ENCODE data around the gene SLC35E3.

Gene SLC35E3

DNA sequence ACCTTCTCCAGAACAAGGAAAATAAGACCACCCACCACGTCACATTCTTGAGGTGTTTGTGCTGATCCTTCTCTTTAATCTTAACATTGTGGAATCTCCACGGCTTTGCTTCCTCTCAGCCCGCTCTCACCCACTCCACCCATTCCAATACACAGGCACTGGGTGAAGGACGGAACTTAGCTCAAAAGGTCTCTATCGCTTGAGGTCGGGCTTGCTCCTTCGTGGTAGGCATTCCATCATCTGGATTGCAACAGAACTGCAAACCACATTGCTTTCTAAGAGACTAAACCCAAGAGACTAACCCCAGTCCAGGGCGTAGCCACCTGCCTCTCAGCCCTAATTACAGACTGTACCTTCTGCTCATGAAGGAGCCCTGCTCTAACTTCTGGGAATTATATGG lies 38.0 kb downstream of the SLC35E3 start:
- Mint-ChIP-seq H3K9me3 (ENCODE audit: low read depth) (no peaks in the 10 kb centered on the region), H3K4me1 (ENCODE audit: low read depth) (no peaks in the 10 kb centered on the region), H3K27ac (no peak overlapping the region), H3K27me3 (no peaks in the 10 kb centered on the region), H3K4me3 (no peak overlapping the region), H3K36me3 (peaks cover 11% of the 10 kb centered on the region)

DNA sequence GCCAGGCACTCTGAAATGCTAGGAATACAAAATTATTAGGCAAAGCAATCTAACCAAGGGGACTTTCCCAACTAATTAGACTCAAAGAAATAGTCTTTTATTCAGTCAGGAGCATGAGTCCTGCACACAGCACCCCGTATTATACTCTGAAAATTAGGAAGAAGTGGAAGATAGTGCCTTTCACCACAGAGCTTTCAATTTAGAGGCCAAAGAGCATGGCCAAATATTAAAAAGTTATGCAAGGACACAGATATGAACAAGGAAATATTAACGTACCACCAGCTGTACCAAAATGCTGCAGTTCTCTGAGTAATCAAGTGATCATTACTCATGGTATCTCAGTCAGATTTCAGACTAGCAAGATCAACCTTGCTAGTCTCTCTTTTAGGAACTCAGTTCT lies 39.4 kb downstream of the SLC35E3 start:
- H3K27me3 Mint-ChIP-seq = no peaks in the 10 kb centered on the region

DNA sequence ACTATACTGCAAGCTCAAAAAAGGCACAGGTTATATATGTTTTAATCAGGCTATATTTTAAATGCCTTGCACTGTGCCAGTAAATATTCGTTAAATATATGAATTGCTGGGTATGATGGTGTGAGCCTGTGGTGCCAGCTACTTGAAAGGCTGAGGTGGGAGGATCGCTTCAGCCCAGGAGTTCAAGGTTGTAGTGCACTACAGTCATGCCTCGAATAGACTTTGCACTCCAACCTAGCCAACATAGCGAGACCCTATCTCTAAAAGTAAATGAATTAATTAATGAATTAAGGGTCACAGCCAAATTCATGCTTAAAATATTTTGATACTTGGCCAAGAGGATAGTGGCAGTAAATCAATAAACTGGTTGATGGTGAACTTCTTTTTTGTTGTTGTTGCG lies 39.8 kb downstream of the SLC35E3 start:
- H3K27ac Mint-ChIP-seq = no peak overlapping the region
- no peaks in the 10 kb centered on the region for H3K4me1 Mint-ChIP-seq (ENCODE audit: low read depth)
- no peaks in the 10 kb centered on the region for H3K9me3 Mint-ChIP-seq (ENCODE audit: low read depth)
- no peaks in the 10 kb centered on the region for H3K27me3 Mint-ChIP-seq
- peaks cover 7% of the 10 kb centered on the region for H3K36me3 Mint-ChIP-seq
- H3K4me3 Mint-ChIP-seq = no peak overlapping the region

More for the DNA sequence above, 39.4 kb downstream of the SLC35E3 start:
- Mint-ChIP-seq H3K4me1 (ENCODE audit: low read depth) (no peaks in the 10 kb centered on the region), H3K4me3 (no peak overlapping the region), H3K36me3 (peaks cover 9% of the 10 kb centered on the region), H3K9me3 (ENCODE audit: low read depth) (no peaks in the 10 kb centered on the region), H3K27ac (no peak overlapping the region)

DNA sequence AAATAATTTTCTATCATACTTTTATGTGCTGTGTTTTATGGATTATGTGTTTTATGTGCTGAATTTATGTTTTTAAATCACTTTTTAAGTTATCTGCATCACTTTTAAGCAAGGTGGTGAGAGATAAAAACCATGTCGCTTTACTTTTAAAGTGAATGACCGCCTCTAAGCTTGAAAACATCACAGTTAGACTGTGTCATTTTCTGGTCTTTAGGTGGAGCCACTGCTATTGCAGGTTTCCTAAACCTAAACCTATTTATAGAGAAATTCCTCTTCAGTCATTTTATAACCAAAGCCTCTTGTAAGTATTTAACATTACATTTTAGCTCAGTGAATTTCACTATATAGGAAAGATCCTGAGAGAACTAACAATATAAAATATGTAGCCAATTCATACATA lies 41.0 kb downstream of the SLC35E3 start:
- Mint-ChIP-seq H3K36me3 (peaks cover 6% of the 10 kb centered on the region), H3K27me3 (no peaks in the 10 kb centered on the region), H3K9me3 (ENCODE audit: low read depth) (no peaks in the 10 kb centered on the region), H3K27ac (no peak overlapping the region), H3K4me3 (no peak overlapping the region), H3K4me1 (ENCODE audit: low read depth) (no peaks in the 10 kb centered on the region)

DNA sequence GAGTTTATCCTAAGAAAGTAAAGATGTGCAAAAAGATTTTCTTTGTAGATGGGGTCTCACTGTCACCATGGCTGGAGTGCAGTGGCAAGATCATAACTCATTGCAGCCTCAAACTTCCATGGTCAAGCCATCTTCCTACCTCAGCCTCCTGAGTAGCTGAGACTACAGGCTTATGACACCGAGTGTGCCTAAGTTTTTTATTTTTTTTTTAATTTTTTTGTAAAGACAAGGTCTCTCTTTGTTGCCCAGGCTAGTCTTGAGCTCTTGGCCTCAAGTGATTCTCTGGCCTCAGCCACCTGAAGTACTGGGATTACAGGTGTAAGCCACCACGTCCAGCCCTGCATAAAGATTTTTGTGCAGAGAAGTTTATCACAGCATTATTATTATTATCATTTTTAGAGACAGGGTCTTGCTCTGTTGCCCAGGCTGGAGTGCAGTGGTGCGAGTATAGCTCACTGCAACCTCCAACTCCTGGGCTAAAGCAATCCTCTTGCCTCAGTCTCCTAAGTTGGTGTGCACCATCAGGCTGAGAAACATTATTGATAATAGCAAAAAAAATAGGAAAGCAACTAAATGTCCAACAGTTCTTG lies 42.7 kb downstream of the SLC35E3 start:
- peaks cover 2% of the 10 kb centered on the region for H3K36me3 Mint-ChIP-seq

DNA sequence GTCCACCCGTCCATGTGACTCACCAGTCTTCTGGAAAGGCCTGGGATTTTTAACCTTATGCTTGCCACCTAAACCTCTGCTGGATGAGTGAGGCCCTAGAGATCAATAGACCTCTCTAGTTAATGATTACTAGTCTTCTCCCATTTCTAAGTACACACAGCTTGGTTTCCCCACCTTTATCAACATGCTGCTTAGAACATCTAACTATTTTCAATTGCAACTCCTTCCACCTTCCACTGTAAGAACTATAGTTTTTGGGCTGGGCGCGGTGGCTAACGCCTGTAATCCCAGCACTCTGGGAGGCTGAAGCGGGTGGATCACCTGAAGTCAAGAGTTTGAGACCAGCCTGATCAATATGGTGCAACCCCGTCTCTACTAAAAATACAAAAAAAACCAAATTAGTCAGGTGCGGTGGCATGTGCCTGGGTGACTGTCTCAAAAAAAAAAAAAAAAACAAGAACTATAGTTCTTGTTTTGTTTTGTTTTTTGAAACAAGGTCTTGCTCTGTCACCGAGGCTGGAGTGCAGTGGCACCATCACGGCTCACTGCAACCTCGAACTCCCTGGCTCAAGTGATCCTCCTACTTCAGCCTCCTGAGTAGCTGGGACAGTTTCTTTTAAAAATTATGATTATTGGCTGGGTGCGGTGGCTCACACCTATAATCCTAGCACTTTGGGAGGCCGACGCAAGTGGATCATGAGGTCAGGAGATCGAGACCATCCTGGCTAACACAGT lies 43.3 kb downstream of the SLC35E3 start:
- H3K4me3 Mint-ChIP-seq = no peak overlapping the region
- H3K4me1 Mint-ChIP-seq (ENCODE audit: low read depth) = no peaks in the 10 kb centered on the region
- no peaks in the 10 kb centered on the region for H3K27me3 Mint-ChIP-seq
- H3K36me3 Mint-ChIP-seq = peaks cover 1% of the 10 kb centered on the region
- no peaks in the 10 kb centered on the region for H3K9me3 Mint-ChIP-seq (ENCODE audit: low read depth)
- H3K27ac Mint-ChIP-seq = no peak overlapping the region

More for the DNA sequence above, 42.7 kb downstream of the SLC35E3 start:
- H3K4me1 Mint-ChIP-seq (ENCODE audit: low read depth) = no peaks in the 10 kb centered on the region
- H3K9me3 Mint-ChIP-seq (ENCODE audit: low read depth) = no peaks in the 10 kb centered on the region
- no peak overlapping the region for H3K4me3 Mint-ChIP-seq
- H3K27me3 Mint-ChIP-seq = no peaks in the 10 kb centered on the region
- no peak overlapping the region for H3K27ac Mint-ChIP-seq

DNA sequence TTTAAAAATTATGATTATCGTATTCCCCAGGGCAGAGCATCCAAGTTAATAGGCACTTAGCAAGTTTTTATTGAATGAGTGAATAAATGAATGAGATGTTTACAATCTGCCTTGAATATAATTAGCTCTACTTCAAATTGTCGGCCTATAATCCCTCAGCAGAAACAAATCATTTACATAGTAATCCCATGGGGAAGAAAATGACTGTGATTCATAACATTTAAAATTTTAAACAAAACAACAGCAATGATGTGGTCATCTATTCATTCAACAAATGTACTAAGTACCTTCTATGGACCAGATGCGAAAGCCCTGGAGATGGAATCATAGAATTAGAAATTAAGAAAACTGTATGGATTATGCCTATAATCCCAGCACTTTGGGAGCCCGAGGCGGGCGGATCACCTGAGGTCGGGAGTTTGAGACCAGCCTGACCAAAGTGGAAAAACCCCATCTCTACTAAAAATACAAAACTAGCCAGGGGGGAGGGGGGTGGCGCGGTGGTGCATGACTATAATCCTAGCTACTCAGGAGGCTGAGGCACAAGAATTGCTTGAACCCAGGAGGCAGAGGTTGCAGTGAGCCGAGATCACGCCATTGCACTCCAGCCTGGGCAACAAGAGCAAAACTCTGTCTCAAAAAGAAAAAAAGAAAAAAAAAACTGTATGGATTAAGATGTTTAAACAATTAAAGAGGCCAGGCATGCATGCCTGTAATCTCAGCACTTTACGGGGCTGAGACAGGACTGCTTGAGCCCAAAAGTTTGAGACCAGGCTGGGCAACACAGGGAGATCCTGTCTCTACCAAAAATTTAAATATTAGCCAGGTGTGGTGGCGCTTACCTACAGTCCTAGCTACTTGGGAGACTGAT lies 44.3 kb downstream of the SLC35E3 start:
- Mint-ChIP-seq H3K27ac (no peak overlapping the region), H3K4me1 (ENCODE audit: low read depth) (no peaks in the 10 kb centered on the region), H3K4me3 (no peak overlapping the region), H3K27me3 (no peaks in the 10 kb centered on the region), H3K9me3 (ENCODE audit: low read depth) (no peaks in the 10 kb centered on the region), H3K36me3 (no peaks in the 10 kb centered on the region)

DNA sequence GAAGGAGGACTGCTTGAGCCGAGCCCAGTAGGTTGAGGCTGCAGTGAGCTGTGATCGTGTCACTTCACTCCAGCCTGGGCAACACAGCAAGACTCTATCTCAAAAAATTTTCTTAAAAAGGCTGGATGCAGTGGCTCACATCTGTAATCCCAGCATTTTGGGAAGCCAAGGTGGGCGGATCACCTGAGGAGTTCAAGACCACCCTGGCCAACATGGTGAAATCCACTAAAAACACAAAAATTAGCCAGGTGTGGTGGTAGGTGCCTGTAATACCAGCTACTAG lies 44.9 kb downstream of the SLC35E3 start:
- H3K27ac Mint-ChIP-seq = no peak overlapping the region
- no peaks in the 10 kb centered on the region for H3K4me1 Mint-ChIP-seq (ENCODE audit: low read depth)
- H3K36me3 Mint-ChIP-seq = no peaks in the 10 kb centered on the region
- no peaks in the 10 kb centered on the region for H3K27me3 Mint-ChIP-seq
- H3K9me3 Mint-ChIP-seq (ENCODE audit: low read depth) = no peaks in the 10 kb centered on the region
- no peak overlapping the region for H3K4me3 Mint-ChIP-seq

DNA sequence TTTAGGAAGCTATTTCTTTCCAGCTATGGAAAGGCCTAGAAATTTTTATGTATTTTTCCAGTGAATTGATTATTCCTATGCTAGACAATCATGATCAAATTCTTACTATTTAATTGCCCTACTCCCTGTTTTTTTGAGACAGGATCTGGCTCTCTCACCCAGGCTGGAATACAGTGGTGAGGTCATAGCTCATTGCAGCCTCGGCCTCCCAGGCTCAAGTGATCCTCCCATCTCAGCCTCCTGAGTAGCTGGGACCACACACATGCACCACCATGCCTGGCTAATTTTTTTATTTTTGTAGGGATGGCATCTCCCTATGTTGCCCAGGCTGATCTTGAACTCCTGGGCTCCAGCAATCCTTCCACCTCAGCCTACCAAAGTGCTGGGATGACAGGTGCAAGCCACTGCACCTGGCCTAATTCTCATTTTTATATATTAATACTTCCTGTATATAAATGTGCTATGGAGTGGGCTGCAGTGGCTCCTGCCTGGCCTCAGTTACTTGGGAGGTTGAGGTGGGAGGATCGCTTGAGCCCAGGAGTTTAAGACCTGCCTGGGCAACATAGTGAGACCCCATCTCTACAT lies 46.0 kb downstream of the SLC35E3 start:
- no peak overlapping the region for H3K27ac Mint-ChIP-seq

DNA sequence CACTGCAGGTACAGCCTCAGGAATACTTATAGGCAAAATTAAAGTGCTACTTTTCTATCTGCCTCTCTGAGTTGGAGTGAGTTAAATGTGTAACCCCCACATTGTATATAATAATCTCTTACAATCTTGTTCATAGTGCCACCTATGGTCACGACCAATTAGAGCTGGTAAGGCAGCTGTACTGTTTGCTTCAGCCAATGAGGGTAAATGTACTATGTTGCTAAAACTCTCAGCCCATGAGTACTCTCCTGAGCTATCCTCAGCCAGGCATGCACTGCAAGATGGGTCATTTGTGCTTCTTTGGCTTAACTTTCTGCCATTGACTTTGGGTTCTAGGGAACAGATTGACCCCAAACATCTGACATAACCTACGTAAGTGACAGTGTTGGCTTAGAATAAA lies 47.0 kb downstream of the SLC35E3 start:
- Mint-ChIP-seq H3K27ac (no peak overlapping the region), H3K27me3 (no peaks in the 10 kb centered on the region), H3K9me3 (ENCODE audit: low read depth) (no peaks in the 10 kb centered on the region), H3K36me3 (no peaks in the 10 kb centered on the region), H3K4me3 (no peak overlapping the region), H3K4me1 (ENCODE audit: low read depth) (no peaks in the 10 kb centered on the region)

More for the DNA sequence above, 46.0 kb downstream of the SLC35E3 start:
- Mint-ChIP-seq H3K4me3 (no peak overlapping the region), H3K36me3 (no peaks in the 10 kb centered on the region), H3K4me1 (ENCODE audit: low read depth) (no peaks in the 10 kb centered on the region), H3K9me3 (ENCODE audit: low read depth) (no peaks in the 10 kb centered on the region), H3K27me3 (no peaks in the 10 kb centered on the region)

DNA sequence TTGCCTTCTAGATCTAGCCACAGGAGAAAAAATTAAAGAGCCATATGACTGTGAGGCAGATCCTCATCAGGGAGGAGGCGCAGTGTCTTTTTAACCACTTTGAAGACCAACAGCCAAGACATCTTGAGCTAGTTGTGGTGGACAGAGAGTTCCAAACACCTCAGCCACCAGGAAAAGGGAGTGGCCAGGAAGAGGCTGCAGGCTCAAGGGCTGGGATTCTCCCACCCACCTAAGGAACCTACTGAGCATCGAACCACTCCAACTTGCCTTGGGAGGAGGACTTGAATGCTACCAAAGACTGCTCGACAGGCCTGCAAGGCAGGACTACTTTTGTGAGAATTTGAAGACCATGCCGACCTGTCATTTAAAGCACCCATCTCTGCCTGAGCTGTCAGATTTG lies 47.5 kb downstream of the SLC35E3 start:
- Mint-ChIP-seq H3K9me3 (ENCODE audit: low read depth) (no peaks in the 10 kb centered on the region), H3K27ac (no peak overlapping the region), H3K4me1 (ENCODE audit: low read depth) (no peaks in the 10 kb centered on the region), H3K4me3 (no peak overlapping the region), H3K27me3 (no peaks in the 10 kb centered on the region), H3K36me3 (no peaks in the 10 kb centered on the region)

DNA sequence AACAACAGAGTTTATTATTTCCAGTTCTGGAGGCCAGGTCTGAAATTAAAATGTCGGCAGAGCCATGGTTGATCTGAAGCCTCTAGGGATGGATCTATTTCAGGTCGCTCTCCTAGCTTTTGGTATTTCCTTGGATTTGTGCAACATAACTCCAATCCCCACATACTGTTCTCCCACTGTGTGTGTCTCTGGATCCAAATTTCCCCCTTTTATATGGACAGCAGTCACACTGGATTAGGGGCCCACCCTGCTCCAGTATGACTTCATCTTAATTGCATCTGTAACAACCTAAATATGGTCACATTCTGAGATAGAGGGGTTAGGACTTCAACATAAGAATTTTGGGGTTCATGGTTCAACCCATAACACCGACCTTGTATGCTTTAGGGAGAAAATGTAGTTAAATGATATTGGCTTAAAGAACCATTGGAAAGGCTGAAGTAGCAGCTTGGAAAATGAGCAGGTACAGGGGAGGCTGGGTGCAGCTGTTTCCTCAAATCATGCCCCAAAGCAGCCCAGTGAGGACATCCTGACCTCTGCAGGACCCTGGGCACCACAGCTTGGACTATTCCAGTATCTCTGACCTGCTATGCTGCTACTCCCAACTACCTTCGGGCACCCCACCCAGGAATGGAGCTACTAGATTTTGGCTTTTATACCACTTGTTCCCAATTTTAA lies 48.1 kb downstream of the SLC35E3 start:
- Mint-ChIP-seq H3K4me1 (ENCODE audit: low read depth) (no peaks in the 10 kb centered on the region), H3K27me3 (no peaks in the 10 kb centered on the region), H3K4me3 (no peak overlapping the region)

DNA sequence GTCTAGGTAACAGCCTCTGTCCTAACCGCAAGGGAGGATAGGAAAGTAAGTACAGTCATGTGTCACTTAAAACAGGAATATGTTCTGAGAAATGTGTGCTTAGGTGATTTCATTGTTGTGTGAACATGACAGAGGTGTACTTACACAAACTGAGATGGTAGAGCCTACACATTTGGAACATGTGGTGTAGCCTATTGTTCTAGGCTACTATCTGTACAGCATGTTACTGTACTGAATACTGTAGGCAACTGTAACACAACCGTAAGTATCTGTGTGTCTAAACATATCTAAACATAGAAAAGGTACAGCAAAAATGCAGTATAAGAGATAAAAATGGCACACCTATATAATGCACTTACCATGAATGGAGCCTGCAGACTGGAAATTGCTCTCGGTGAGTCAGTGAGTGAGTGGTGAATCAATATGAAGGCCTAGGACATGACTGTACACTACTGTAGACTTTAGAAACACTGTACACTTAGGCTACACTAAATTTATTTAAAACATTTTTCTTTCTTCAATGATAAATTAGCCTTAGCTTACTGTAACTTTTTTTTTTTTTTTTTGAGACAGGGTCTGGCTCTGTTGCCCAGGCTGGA lies 48.8 kb downstream of the SLC35E3 start:
- no peaks in the 10 kb centered on the region for H3K27me3 Mint-ChIP-seq
- no peak overlapping the region for H3K4me3 Mint-ChIP-seq
- H3K9me3 Mint-ChIP-seq (ENCODE audit: low read depth) = no peaks in the 10 kb centered on the region
- no peak overlapping the region for H3K27ac Mint-ChIP-seq
- H3K4me1 Mint-ChIP-seq (ENCODE audit: low read depth) = no peaks in the 10 kb centered on the region
- no peaks in the 10 kb centered on the region for H3K36me3 Mint-ChIP-seq

More for the DNA sequence above, 48.1 kb downstream of the SLC35E3 start:
- no peak overlapping the region for H3K27ac Mint-ChIP-seq
- H3K9me3 Mint-ChIP-seq (ENCODE audit: low read depth) = no peaks in the 10 kb centered on the region
- no peaks in the 10 kb centered on the region for H3K36me3 Mint-ChIP-seq

DNA sequence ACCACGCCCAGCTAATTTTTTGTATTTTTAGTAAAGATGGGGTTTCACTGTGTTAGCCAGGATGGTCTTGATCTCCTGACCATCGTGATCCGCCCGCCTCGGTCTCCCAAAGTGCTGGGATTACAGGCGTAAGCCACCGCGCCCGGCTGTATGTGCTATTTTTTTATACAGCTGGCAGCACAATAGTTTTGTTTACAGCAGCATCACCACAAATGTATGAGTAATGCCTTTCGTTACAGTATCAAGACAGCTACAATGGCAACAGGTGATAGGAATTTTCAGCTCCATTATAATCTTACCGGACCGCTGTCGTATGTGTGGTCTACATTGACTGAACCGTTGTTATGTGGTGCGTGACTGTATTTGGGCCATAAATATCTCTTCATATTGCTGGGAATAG lies 50.4 kb downstream of the SLC35E3 start:
- Mint-ChIP-seq H3K27ac (no peak overlapping the region), H3K9me3 (ENCODE audit: low read depth) (no peaks in the 10 kb centered on the region), H3K36me3 (no peaks in the 10 kb centered on the region), H3K4me1 (ENCODE audit: low read depth) (no peaks in the 10 kb centered on the region), H3K27me3 (no peaks in the 10 kb centered on the region), H3K4me3 (no peak overlapping the region)

Data from activated naive CD8-positive, alpha-beta T cell (primary cell).